Heart left ventricle (tissue), 13 donors: ENCODE measurements around the gene CLDND1.

ENCODE experiments used
- CTCF ChIP-seq, 12 donors: fragments of 200-600 bp; sonication (generic) in 4 of 12; IDR thresholded peaks; one replicate each; pipeline versions ENCODE4 v1.5.0 to v1.8.0; 2018 to 2022; ENCODE audit warnings: antibody characterized with exemption in 12 of 12, mild to moderate bottlenecking in 5 of 12
- POLR2A ChIP-seq, 2 donors: fragments of 450-650 bp; IDR thresholded peaks; one replicate each; pipeline ENCODE4 v1.6.1; 2017; ENCODE audit warnings: antibody characterized with exemption in 2 of 2, mild to moderate bottlenecking in 2 of 2, moderate library complexity in 2 of 2
- donor health status: ischemic (EF 13 %, LVEDD 7.1; RV severe dilation, severe dysfunction).
- donor health status: DM: no; HTN: yes; CAD: no.
- donor health status: DM: no; HTN: no; CAD: no.
- donor health status: ischemic (EF 25% LVEDD 6.9; RV normal size, moderate dysfunction).
- donor health status: ischemic (EF 25% LVEDD 5.7; RV mildly dilated, moderate dysfunction).
- donor health status: ischemic (EF 35%, LVEDD 5.7; RV mildly dilated, moderate dysfunction).
- donor health status: nonischemic (EF 11% LVEDD 7.7; RV severe dilation, severe dysfunction).
- donor health status: DM: yes; HTN: yes; CAD: no.
- donor health status: PGD.
- donor health status: ischemic (EF 29% LVEDD 5.4; RV normal size, mild dysfunction).
- donor health status: nonischemic (EF 23%, LVEDD 6.1; RV moderate dilation, normal function).

GRCh38 chr3:98501270-98501669, 21.4 kb downstream of the CLDND1 start:
- no peak for TF ChIP-seq CTCF (IDR thresholded peaks at IDR 0.05)
- no peak for TF ChIP-seq POLR2A (IDR thresholded peaks at IDR 0.05)
